HT-29 (cell line): ENCODE measurements around the gene CTDSP1. TPM values are rescaled to one million over a fixed set of nuclear protein-coding genes. Genes with fewer than 3 reads are reported as not detected.

ENCODE experiments used
- DNase-seq: peaks from one replicate; pipeline ENCODE4 v3.0.0-alpha.2; 2015; ENCODE audit warnings: low spot score
- total RNA-seq: library from RNA; depleted of rRNA; stranded (reverse); fragments of >200 nt; shearing (Covaris generic); gene quantifications from 2 replicates; pipeline ENCODE4 v1.2.3, GENCODE V29; 2014

CTDSP1 gene
- total RNA-seq, 1 experiment from 2014 or later, result 151 TPM

DNA sequence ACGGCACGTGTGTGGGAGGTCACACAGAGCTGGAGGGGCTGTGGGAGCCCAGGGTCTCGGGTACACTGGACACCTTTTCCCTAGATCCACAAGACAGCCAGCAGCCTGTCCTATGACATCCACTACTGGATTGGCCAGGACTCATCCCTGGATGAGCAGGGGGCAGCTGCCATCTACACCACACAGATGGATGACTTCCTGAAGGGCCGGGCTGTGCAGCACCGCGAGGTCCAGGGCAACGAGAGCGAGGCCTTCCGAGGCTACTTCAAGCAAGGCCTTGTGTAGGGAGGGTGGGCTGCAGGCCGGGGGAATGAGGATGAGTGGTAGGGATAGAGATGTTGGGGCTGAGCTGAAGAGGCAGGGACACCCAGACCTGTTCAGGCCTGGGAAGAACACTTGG is 25.9 kb downstream of the CTDSP1 start:
- DNase-seq, result no peak

DNA sequence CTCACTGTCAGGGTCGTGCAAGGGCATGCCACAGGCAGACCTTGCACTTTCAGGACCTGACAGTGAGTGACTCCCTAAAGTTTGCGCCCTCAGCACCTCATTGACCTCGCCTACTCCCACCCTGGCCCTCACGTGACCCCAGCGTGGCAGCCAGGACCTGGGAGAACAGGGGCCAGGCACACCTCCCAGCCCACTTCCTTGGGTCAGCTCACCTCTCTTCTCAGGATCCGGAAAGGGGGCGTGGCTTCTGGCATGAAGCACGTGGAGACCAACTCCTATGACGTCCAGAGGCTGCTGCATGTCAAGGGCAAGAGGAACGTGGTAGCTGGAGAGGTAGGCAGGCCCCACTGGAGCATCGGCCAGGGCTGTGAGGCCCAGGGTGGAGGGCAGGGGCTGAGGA is 28.1 kb downstream of the CTDSP1 start:
- DNase-seq, result no peak

DNA sequence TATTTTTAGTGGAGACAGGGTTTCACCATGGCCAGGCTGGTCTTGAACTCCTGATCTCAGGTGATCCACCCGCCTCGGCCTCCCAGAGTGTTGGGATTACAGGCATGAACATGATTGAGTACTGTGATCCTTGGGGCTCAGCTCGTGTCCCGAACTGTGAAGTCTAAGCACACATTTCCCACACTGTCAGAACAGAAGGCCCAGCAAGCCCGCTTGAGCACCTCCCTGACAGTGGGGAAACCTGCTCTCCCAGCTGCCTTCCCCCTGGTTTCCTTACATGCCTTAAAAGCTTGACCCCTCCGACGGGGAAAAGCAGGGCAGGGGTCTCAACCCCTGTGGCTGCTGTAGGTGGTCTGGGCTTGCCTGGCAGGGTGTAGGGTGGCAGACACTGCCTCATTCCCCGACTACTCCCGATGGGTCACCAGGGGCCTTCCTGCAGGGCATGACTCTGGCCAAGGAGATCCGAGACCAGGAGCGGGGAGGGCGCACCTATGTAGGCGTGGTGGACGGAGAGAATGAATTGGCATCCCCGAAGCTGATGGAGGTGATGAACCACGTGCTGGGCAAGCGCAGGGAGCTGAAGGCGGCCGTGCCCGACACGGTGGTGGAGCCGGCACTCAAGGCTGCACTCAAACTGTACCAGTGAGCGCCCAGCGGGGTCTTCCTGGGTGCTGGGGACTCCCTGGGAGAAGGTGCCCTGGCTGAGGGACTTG is 29.3 kb downstream of the CTDSP1 start:
- no peak for DNase-seq

DNA sequence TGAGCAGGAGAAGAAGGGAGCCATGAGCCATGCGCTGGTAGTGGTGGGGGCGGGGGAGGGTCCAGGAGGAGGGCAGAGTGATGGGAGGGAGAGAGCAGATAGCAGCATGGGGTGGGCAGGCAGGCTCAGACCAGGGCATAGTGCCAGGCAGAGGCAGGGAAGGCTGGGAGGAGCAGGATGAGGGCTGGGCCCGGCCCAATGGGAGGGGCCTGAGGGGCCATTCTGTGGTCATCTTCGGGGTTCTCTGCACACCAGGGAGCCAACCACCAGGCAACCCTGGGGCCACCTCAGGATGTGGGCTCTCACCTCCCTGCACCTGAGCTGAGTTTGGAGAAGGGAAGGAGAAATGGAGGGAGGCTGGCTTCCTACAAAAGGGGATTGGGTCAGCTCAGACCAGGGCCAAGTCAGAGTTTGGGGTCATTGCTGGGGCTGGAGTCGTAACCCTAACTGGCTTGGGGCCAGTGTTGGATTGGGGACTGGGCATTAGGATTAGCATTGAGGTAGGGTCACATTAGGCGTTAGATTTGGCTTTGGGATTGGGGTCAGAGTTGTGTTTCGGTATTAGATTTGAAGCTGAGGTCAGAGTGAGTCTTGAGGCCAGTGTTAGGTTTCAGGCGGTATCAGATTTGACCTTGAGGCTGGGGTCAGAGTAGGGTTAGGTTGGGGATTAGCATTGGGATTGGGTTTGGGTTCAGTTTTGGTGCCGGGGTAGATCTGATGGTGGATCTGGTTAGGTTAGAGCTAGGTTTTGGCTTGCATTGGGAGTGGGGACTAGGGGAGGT is 30.4 kb downstream of the CTDSP1 start:
- DNase-seq, result peak; percentile 38

DNA sequence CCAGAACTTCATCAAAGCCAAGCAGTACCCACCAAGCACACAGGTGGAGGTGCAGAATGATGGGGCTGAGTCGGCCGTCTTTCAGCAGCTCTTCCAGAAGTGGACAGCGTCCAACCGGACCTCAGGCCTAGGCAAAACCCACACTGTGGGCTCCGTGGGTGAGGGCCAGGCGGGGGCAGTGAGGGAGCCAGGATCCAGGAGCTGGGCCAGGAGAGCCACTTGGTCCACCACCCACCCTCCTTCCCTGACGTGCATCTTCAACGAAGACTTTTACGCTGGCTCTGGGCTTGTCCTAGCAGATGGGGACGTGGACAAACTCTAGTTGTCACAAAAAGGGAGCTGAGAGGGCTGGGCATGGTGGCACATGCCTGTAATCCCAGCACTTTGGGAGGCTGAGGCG is 31.1 kb downstream of the CTDSP1 start:
- no peak for DNase-seq

DNA sequence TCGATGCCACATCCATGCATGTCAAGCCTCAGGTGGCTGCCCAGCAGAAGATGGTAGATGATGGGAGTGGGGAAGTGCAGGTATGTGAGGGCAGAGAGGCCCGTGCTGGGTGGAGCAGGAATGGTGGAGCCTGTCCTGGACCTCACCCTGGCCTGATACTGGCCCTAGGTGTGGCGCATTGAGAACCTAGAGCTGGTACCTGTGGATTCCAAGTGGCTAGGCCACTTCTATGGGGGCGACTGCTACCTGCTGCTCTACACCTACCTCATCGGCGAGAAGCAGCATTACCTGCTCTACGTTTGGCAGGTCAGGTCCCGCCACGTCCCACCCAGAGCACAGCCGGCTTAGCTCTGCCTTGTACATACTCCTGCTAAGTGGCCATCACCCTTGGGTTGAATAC is 32.2 kb downstream of the CTDSP1 start:
- no peak for DNase-seq

DNA sequence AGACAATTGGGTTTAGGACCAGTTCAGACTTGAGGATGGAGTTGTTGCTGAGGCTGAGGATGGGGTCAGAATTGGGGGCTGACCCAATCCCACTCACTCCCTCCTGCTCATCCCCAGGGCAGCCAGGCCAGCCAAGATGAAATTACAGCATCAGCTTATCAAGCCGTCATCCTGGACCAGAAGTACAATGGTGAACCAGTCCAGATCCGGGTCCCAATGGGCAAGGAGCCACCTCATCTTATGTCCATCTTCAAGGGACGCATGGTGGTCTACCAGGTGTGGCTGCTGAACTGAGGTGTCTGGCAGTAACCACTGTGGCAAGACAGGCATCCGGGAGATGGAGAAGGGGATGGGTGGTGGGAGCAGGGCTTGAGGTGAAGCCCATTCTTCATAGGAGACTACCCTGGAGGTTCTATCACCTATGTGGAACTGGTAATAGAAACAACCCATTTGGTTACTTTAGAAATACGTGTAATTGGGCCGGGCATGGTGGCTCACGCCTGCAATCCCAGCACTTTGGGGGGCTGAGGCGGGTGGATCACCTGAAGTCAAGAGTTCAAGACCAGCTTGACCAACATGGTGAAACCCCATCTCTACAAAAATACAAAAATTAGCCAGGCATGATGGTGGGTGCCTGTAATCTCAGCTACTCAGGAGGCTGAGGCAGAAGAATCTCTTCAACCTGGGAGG is 33.2 kb downstream of the CTDSP1 start:
- DNase-seq, result no peak

DNA sequence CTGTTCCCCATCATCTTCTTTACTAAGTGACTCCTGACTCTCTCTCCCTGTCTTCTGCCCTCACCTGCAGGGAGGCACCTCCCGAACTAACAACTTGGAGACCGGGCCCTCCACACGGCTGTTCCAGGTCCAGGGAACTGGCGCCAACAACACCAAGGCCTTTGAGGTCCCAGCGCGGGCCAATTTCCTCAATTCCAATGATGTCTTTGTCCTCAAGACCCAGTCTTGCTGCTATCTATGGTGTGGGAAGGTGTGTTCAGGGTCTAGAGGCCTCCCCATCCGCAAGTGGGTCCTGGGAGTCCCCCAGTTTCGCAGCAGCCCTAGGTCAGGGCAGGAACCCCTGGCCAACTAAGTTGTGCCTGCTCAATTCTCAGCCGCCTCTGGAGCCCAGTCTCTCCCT is 34.8 kb downstream of the CTDSP1 start:
- no peak for DNase-seq

DNA sequence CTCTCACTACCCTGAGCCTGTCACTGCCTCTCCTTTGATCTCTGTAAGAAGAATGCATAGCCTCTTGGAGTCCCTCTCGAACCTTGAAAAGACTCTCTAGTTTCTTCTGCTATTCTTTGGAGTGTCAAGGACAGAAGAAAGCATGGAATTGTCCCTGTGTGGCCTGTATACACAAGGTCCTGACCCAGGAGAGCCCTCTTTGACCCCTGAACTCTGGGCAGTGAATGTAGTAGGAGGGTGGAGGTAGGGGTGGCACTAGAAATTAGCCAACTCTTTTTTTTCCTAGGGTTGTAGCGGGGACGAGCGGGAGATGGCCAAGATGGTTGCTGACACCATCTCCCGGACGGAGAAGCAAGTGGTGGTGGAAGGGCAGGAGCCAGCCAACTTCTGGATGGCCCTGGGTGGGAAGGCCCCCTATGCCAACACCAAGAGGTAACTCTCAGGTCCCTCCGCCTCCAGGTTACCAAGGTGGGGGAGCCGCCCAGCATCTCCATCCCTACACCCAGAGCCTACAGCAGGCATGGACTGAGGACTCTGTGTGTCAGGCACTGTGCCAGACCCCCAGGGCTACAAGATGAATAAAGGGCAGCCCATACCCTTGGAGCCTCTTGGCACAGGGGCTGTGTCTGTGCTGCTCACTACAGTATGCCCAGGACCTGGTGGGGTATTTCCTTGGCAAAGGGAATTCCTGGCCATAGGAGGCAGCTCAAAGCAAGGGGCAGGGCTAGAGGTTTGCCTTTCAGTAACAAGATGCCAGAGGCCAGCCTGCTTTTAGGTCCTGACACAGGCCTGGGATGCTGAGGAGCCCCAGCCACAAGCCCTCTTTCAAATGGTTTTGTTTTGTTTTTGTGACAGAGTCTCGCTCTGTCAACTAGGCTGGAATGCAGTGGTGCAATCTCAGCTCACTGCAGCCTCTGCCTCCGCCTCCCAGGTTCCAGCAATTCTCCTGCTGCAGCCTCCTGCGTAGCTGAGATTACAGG is 35.6 kb downstream of the CTDSP1 start:
- DNase-seq, result no peak

DNA sequence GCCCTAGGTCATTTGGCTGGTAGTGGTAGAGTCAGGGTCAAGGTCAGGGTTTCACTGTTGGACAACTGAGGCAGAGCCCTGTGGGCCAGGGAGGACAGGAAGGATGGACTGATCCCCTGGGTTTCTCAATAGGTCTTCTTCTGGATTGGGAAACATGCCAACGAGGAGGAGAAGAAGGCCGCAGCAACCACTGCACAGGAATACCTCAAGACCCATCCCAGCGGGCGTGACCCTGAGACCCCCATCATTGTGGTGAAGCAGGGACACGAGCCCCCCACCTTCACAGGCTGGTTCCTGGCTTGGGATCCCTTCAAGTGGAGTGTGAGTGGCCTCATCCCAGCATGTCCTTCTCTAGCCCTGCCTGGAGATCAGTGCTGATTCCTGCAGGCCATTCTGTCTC is 37.3 kb downstream of the CTDSP1 start:
- DNase-seq, result no peak

DNA sequence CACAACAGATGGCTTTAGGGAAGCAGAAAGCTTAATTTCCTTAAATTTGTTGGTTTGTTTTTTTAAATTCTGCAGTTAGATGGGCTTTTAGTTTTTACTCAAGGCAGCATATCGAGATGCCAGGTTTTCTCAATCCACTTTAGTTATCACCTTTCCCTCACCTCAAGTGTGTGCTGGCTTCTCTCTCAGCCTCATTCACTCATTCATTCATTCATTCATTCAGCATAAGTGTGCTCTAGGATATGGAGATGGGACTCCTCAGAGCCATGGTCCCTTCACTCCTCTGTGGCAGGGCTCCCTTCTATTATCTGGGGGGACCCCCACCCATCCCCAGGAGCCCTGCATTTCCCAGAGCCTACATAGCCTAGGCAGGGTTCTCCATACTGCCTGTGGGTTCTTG is 38.3 kb downstream of the CTDSP1 start:
- DNase-seq, result no peak

DNA sequence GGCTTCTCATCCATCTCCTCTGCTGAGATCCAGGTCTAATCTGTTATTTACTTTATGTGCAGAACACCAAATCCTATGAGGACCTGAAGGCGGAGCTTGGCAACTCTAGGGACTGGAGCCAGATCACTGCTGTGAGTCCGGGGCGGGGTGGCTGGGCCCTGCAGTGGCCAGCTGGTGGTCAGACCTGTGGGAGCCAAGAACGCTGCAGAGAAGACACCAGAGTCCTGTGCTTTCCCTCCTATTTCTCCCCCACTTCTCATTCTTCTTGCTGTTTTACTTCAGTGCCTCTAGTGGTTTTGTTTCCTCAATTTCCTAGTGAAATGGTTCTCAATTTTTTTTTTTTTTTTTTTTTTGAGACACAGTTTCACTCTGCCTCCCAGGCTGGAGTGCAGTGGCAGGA is 38.9 kb downstream of the CTDSP1 start:
- no peak for DNase-seq

DNA sequence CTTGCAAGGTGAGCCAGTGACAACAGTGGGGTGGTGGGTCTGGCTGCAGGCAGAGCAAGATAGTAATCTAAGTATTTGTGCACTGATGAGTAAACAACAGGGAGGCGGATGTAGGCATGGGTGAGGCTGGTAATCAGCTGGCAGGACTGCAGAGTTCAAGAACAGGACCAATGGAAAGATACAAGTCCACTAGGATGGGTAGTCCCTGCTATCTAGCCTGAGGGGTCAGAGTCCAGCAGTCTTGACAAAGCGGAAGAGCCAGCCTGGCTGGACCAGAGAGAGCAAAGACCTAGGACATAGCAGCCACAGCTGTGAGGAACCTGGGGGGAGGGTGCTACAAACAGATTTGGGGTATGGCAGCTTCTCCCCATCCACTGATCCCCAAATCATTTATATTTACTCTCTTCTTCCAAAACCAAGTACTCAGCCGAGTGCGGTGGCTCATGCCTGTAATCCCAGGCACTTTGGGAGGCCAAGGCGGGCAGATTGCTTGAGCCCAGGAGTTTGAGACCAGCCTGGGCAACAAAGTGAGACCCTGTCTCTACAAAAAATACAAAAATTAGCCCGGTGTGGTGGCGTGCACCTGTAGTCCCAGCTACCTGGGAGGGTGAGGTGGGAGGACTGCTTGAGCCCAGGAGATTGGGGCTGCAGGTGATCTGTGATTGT is 45.2 kb downstream of the CTDSP1 start:
- peak; percentile 76 for DNase-seq

DNA sequence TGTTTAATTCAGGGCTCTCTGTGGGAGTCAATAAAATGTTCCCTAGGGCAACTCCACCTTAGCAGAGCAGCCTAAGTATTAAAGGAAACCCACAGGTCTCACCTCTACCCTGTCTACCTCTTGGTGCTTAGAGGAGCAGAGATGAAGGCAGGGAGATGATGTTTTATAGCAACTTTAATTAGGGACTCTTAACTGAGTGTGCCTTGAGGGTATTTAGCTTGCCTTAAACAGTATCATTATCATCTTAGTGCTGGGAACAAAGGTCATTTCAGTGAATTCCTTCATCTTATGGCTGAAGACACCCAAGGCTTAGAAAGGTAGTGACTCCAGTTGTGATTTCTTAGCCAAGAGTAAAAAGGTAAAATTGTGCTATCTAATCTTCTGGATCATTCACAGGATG is 45.9 kb downstream of the CTDSP1 start:
- DNase-seq, result no peak

DNA sequence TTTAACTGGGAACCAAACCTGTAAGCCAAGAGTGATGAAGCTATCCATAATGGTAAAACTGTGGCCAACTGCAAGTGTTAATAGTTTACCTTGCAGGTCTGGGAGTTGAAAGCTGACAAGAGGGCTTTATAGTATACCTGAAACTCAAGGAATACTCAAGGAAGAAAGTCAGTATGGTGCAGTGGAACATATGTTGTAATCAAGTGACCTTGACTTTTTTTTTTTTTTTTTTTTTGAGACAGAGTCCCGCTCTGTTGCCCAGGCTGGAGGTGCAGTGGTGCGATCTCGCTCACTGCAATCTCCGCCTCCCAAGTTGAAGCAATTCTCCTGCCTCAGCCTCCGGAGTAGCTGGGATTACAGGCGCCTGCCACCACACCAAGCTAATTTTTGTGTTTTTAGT is 46.9 kb downstream of the CTDSP1 start:
- DNase-seq, result no peak

DNA sequence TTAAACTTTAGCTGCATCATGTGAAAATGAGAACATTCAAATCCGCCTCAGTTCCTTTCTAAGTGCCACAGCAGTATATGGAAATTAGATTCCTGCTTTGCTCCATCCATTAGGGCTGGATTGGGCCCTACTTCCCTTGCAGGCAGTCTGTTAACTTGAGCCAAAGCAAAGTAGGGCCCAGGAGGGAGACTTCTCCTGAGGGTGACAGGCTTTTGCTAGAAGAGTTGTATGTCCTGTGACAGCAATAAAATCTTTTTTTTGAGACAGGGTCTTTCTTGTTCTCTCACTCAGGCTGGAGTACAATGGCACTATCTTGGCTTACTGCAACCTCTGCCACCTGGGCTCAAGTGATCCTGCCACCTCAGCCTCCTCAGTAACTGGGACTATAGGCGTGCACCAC is 47.4 kb downstream of the CTDSP1 start:
- DNase-seq, result no peak

DNA sequence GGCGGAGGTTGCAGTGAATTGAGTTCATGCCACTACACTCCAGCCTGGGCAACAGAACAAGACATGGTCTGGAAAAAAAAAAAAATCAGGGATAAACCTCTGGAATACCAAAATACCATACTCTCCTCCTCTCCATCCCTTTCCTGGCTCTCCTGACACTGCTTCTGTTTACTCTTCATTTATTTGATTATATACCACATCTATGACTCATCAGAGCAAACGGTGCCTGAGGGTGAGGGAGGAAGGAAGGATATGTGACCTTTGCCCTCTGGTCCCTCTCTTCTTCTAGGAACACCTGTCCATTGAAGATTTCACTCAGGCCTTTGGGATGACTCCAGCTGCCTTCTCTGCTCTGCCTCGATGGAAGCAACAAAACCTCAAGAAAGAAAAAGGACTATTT is 49.3 kb downstream of the CTDSP1 start:
- DNase-seq, result peak; percentile 75

DNA sequence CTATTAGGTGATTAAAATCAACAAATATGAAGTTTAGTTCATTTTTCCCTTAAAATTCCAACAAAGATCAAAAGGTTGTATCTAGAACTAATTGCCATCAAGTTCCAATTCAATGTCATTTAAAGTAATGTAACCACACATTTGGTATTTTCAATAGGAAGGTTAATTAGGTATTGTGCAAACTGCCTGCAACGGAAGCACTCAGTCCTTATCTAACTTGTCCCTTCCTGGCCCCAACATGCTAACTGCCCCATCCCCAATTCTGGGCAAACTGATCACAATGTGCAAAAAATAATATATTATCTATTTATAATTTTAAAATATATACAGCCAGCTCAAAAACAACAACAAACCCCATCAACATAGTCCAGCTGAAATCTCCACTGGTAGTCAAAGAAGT is 52.4 kb downstream of the CTDSP1 start:
- DNase-seq, result no peak
